ENCODE measurements around the gene ZFR.
A peak's percentile ranks its signal among the peaks of the same experiment; 100 is the strongest.
"Not testable (repeated sequence)": the region's sequence is repeated elsewhere in the genome, so short reads cannot be mapped to it uniquely, and the experiment has no call there.

Gene ZFR

GRCh38 chr5:32444431-32445286 lies at the start of gene ZFR:
Gene ZFR (minus strand): TSS chr5:32444740. CDS start chr5:32444658, 82 bp downstream.
- peak; percentile 86 for DNase-seq

GRCh38 chr5:32490972-32491557 lies 46.5 kb upstream of the ZFR start:
- no peak for DNase-seq

- peak; percentile 71 to 79 for DNase-seq
These were observed 45.4 kb upstream of the ZFR start for GRCh38 chr5:32489791-32490562.

- no peak for DNase-seq
These were observed 42.9 kb upstream of the ZFR start for GRCh38 chr5:32487424-32487823.

- no peak for DNase-seq
These were observed 42.5 kb upstream of the ZFR start for GRCh38 chr5:32487008-32487407.

- DNase-seq: no peak
These were observed 37.7 kb upstream of the ZFR start for GRCh38 chr5:32482193-32482592.

GRCh38 chr5:32479096-32479495 lies 34.6 kb upstream of the ZFR start:
- no peak for DNase-seq

GRCh38 chr5:32476891-32477290 lies 32.4 kb upstream of the ZFR start:
- no peak for DNase-seq

GRCh38 chr5:32475334-32476097 lies 31.0 kb upstream of the ZFR start:
- no peak for DNase-seq

GRCh38 chr5:32474209-32474854 lies 29.8 kb upstream of the ZFR start:
- no peak for DNase-seq

- DNase-seq: no peak
These were observed 28.5 kb upstream of the ZFR start for GRCh38 chr5:32473072-32473471.

- DNase-seq: no peak
These were observed 27.2 kb upstream of the ZFR start for GRCh38 chr5:32471784-32472183.

GRCh38 chr5:32465076-32465475 lies 20.5 kb upstream of the ZFR start:
- no peak for DNase-seq

- DNase-seq: peak; percentile 32 to 36
These were observed 18.1 kb upstream of the ZFR start for GRCh38 chr5:32462618-32463017.

- DNase-seq: no peak
These were observed 17.0 kb upstream of the ZFR start for GRCh38 chr5:32461441-32462120.

- no peak for DNase-seq
These were observed 16.2 kb upstream of the ZFR start for GRCh38 chr5:32460702-32461101.

- no peak for DNase-seq
These were observed 14.4 kb upstream of the ZFR start for GRCh38 chr5:32458880-32459495.

GRCh38 chr5:32455311-32455710 lies 10.8 kb upstream of the ZFR start:
- DNase-seq: no peak

GRCh38 chr5:32454821-32455220 lies 10.3 kb upstream of the ZFR start:
- no peak for DNase-seq

GRCh38 chr5:32453916-32454315 lies 9.4 kb upstream of the ZFR start:
- DNase-seq: no peak

- not testable (repeated sequence) for DNase-seq
These were observed 7.8 kb upstream of the ZFR start for GRCh38 chr5:32452316-32452715.
